ENCODE measurements around the gene ATP6V0C. TPM values are rescaled to one million over a fixed set of nuclear protein-coding genes. Genes with fewer than 3 reads are reported as not detected.

The ATP6V0C gene
- total RNA-seq, 1 donor: 18.8 TPM

DNA sequence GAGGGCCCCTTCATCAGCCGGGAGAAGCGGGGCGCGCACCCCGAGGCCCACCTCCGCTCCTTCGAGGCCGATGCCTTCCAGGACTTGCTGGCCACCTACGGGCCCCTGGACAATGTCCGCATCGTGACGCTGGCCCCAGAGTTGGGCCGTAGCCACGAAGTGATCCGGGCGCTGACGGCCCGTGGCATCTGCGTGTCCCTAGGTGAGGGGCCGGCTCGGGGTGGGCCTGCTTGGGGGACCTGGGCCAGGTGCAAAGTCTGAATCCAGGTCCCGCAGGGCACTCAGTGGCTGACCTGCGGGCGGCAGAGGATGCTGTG, 14.0 kb downstream of the ATP6V0C start:
- H3K9me3 ChIP-seq (ENCODE audit: low read depth, low read length): no peaks in the 10 kb centered on the region
- H3K27ac ChIP-seq (ENCODE audit: low read depth, low read length): no peak overlapping the region
- peaks cover 46% of the 10 kb centered on the region for H3K79me2 ChIP-seq (ENCODE audit: insufficient read depth, low read length)
- TF ChIP-seq, protein P1, sequence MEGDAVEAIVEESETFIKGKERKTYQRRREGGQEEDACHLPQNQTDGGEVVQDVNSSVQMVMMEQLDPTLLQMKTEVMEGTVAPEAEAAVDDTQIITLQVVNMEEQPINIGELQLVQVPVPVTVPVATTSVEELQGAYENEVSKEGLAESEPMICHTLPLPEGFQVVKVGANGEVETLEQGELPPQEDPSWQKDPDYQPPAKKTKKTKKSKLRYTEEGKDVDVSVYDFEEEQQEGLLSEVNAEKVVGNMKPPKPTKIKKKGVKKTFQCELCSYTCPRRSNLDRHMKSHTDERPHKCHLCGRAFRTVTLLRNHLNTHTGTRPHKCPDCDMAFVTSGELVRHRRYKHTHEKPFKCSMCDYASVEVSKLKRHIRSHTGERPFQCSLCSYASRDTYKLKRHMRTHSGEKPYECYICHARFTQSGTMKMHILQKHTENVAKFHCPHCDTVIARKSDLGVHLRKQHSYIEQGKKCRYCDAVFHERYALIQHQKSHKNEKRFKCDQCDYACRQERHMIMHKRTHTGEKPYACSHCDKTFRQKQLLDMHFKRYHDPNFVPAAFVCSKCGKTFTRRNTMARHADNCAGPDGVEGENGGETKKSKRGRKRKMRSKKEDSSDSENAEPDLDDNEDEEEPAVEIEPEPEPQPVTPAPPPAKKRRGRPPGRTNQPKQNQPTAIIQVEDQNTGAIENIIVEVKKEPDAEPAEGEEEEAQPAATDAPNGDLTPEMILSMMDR (IDR thresholded peaks at IDR 0.05; ENCODE audit: extremely low read depth, low read depth, low read length): no peak
- DNase-seq (ENCODE audit: insufficient read length, low spot score, missing footprints): peak; percentile 35
- peaks cover 9% of the 10 kb centered on the region for H3K4me1 ChIP-seq (ENCODE audit: insufficient read depth, low read length)
- no peak overlapping the region for H2AFZ ChIP-seq (ENCODE audit: low read length)
- H3K4me2 ChIP-seq (ENCODE audit: insufficient read depth, low read length): no peak overlapping the region
- H3K27me3 ChIP-seq (ENCODE audit: insufficient read depth, low read length): no peaks in the 10 kb centered on the region
- H3K36me3 ChIP-seq (ENCODE audit: insufficient read depth, low read length): peaks cover 48% of the 10 kb centered on the region
- H3K4me3 ChIP-seq (ENCODE audit: insufficient read depth, low read length): no peak overlapping the region
- H4K20me1 ChIP-seq (ENCODE audit: insufficient read depth, low read length): peaks cover 16% of the 10 kb centered on the region

DNA sequence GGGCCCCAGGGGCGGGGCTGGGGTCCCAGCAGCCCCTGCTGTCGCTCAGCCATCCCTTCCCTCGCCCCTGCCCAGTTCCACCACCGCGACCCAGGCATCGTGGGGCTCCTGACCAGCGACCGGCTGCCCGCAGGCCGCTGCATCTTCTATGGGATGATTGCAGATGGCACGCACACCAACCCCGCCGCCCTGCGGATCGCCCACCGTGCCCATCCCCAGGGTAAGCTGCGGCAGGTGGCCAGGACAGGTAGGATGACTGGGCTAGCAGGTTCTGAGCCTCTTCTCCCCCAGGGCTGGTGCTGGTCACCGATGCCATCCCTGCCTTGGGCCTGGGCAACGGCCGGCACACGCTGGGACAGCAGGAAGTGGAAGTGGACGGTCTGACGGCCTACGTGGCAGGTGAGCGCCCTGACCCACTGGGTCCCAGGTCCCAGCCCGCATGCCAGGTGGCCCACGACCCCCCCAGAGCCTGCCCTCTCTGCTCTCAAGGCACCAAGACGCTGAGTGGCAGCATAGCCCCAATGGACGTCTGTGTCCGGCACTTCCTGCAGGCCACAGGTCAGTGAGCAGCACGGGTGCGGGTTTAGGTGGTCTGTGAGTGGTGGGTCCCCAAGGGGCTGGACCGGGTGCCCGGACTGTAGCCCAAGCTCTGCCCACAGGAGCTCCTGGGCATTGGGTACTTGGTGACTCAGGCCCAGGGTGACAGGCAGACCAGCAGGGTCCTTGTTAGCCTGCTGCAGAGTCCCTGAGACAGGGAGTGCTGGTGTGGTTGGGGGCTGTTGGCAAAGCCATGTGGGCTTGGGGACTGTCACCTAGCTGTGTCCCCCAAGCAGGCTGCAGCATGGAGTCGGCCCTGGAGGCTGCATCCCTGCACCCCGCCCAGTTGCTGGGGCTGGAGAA, 14.7 kb downstream of the ATP6V0C start:
- H4K20me1 ChIP-seq (ENCODE audit: insufficient read depth, low read length): peaks cover 12% of the 10 kb centered on the region
- H3K4me2 ChIP-seq (ENCODE audit: insufficient read depth, low read length): no peak overlapping the region
- no peaks in the 10 kb centered on the region for H3K9me3 ChIP-seq (ENCODE audit: low read depth, low read length)
- peaks cover 40% of the 10 kb centered on the region for H3K79me2 ChIP-seq (ENCODE audit: insufficient read depth, low read length)
- H3K4me3 ChIP-seq (ENCODE audit: insufficient read depth, low read length): no peak overlapping the region
- peaks cover 43% of the 10 kb centered on the region for H3K36me3 ChIP-seq (ENCODE audit: insufficient read depth, low read length)
- no peak overlapping the region for H2AFZ ChIP-seq (ENCODE audit: low read length)
- peaks cover 12% of the 10 kb centered on the region for H3K4me1 ChIP-seq (ENCODE audit: insufficient read depth, low read length)
- no peak overlapping the region for H3K27ac ChIP-seq (ENCODE audit: low read depth, low read length)
- no peaks in the 10 kb centered on the region for H3K27me3 ChIP-seq (ENCODE audit: insufficient read depth, low read length)
- DNase-seq (ENCODE audit: insufficient read length, low spot score, missing footprints): peak; percentile 68
- TF ChIP-seq, protein P1 (IDR thresholded peaks at IDR 0.05; ENCODE audit: extremely low read depth, low read depth, low read length): no peak

DNA sequence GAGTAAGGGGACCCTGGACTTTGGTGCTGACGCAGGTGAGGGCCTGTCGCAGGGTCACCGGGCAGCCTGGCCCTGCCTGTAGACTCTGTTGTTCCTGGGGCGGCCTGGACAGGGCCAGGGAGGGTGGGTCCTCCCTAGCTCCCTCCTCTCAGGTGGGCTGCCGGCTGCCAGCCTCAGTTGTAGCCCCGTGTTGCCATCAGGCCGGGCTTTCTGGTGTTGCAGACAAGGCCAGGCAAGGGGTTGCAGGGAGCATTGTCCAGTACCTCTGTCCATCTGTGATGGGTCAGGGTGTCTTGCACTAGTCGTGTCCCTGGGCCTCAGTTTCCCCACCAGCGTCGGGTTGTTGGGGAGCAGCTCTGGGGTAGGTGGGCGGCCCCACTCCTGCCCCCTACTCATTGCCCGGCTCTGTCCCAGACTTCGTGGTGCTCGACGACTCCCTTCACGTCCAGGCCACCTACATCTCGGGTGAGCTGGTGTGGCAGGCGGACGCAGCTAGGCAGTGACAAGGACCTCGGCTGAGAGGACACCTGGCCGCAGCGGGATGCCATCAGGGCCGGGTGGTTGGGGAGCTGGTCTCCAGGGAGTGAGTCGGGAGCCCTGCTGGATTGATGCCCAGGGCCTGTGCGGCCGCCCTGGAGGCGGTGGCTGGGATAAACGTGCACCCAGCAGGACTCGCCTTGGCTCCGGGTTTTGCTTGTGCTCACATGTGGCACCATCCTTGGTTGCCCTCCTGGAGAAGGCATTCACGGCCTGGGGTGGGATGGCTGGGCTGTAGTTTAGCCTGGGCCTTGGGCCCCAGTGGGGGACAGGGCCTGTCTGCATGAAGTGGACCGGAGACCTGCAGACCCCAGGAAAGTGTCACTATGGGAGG, 15.5 kb downstream of the ATP6V0C start:
- TF ChIP-seq, protein P1 (IDR thresholded peaks at IDR 0.05; ENCODE audit: extremely low read depth, low read depth, low read length): no peak
- Histone ChIP-seq H4K20me1 (ENCODE audit: insufficient read depth, low read length) (peaks cover 10% of the 10 kb centered on the region), H3K9me3 (ENCODE audit: low read depth, low read length) (no peaks in the 10 kb centered on the region), H2AFZ (ENCODE audit: low read length) (no peak overlapping the region), H3K4me1 (ENCODE audit: insufficient read depth, low read length) (peaks cover 12% of the 10 kb centered on the region), H3K79me2 (ENCODE audit: insufficient read depth, low read length) (peaks cover 31% of the 10 kb centered on the region), H3K4me3 (ENCODE audit: insufficient read depth, low read length) (no peak overlapping the region), H3K4me2 (ENCODE audit: insufficient read depth, low read length) (no peak overlapping the region), H3K27ac (ENCODE audit: low read depth, low read length) (no peak overlapping the region), H3K36me3 (ENCODE audit: insufficient read depth, low read length) (peaks cover 34% of the 10 kb centered on the region), H3K27me3 (ENCODE audit: insufficient read depth, low read length) (no peaks in the 10 kb centered on the region)
- DNase-seq (ENCODE audit: insufficient read length, low spot score, missing footprints): peak; percentile 85

Measured in osteoblast (primary cell).